ENCODE data around the gene NDUFB3. TPM values are rescaled to one million over a fixed set of nuclear protein-coding genes. Genes with fewer than 3 reads are reported as not detected.
"Not testable (repeated sequence)": the region's sequence is repeated elsewhere in the genome, so short reads cannot be mapped to it uniquely, and the experiment has no call there.

The NDUFB3 gene
- total RNA-seq, 1 donor from 2014 or later, result 82.3 TPM

GRCh38 chr2:201040867-201041628 is 30.8 kb upstream of the NDUFB3 start:
- Mint-ChIP-seq H3K36me3 (ENCODE audit: low read depth, unreplicated experiment) (peaks cover 24% of the 10 kb centered on the region), H3K4me3 (ENCODE audit: unreplicated experiment) (no peak overlapping the region), H3K9me3 (ENCODE audit: unreplicated experiment) (no peaks in the 10 kb centered on the region), H3K27me3 (ENCODE audit: unreplicated experiment) (peaks cover 4% of the 10 kb centered on the region), H3K4me1 (ENCODE audit: unreplicated experiment) (no peaks in the 10 kb centered on the region), H3K27ac (ENCODE audit: unreplicated experiment) (no peak overlapping the region)
- TF ChIP-seq, protein P1, sequence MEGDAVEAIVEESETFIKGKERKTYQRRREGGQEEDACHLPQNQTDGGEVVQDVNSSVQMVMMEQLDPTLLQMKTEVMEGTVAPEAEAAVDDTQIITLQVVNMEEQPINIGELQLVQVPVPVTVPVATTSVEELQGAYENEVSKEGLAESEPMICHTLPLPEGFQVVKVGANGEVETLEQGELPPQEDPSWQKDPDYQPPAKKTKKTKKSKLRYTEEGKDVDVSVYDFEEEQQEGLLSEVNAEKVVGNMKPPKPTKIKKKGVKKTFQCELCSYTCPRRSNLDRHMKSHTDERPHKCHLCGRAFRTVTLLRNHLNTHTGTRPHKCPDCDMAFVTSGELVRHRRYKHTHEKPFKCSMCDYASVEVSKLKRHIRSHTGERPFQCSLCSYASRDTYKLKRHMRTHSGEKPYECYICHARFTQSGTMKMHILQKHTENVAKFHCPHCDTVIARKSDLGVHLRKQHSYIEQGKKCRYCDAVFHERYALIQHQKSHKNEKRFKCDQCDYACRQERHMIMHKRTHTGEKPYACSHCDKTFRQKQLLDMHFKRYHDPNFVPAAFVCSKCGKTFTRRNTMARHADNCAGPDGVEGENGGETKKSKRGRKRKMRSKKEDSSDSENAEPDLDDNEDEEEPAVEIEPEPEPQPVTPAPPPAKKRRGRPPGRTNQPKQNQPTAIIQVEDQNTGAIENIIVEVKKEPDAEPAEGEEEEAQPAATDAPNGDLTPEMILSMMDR (IDR thresholded peaks at IDR 0.05; ENCODE audit: unreplicated experiment), result no peak
- DNase-seq (ENCODE audit: low spot score), result no peak

GRCh38 chr2:201042451-201042850 is 29.4 kb upstream of the NDUFB3 start:
- H3K9me3 Mint-ChIP-seq (ENCODE audit: unreplicated experiment); H3K27ac Mint-ChIP-seq (ENCODE audit: unreplicated experiment); H3K27me3 Mint-ChIP-seq (ENCODE audit: unreplicated experiment); H3K4me3 Mint-ChIP-seq (ENCODE audit: unreplicated experiment); DNase-seq (ENCODE audit: low spot score); H3K4me1 Mint-ChIP-seq (ENCODE audit: unreplicated experiment): not testable (repeated sequence)
- H3K36me3 Mint-ChIP-seq (ENCODE audit: low read depth, unreplicated experiment), result peaks cover 24% of the 10 kb centered on the region

DNA sequence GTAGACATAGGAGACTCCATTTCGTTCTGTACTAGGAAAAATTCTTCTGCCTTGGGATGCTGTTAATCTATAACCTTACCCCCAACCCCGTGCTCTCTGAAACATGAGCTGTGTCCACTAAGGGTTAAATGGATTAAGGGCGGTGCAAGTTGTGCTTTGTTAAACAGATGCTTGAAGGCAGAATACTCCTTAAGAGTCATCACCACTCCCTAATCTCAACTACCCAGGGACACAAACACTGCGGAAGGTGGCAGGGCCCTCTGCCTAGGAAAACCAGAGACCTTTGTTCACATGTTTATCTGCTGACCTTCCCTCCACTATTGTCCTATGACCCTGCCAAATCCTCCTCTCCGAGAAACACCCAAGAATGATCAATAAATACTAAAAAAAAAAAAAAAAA is 28.8 kb upstream of the NDUFB3 start:
- not testable (repeated sequence) for H3K4me1 Mint-ChIP-seq (ENCODE audit: unreplicated experiment); H3K4me3 Mint-ChIP-seq (ENCODE audit: unreplicated experiment); H3K27me3 Mint-ChIP-seq (ENCODE audit: unreplicated experiment); H3K9me3 Mint-ChIP-seq (ENCODE audit: unreplicated experiment); DNase-seq (ENCODE audit: low spot score)
- peak overlapping the region; percentile 24 for H3K27ac Mint-ChIP-seq (ENCODE audit: unreplicated experiment)
- peaks cover 21% of the 10 kb centered on the region for H3K36me3 Mint-ChIP-seq (ENCODE audit: low read depth, unreplicated experiment)

- Mint-ChIP-seq H3K27me3 (ENCODE audit: unreplicated experiment) (peaks cover 3% of the 10 kb centered on the region), H3K9me3 (ENCODE audit: unreplicated experiment) (no peaks in the 10 kb centered on the region), H3K4me1 (ENCODE audit: unreplicated experiment) (peaks cover 5% of the 10 kb centered on the region), H3K4me3 (ENCODE audit: unreplicated experiment) (no peak overlapping the region), H3K36me3 (ENCODE audit: low read depth, unreplicated experiment) (peaks cover 6% of the 10 kb centered on the region), H3K27ac (ENCODE audit: unreplicated experiment) (peak overlapping the region; percentile 6)
- TF ChIP-seq, protein P1 (IDR thresholded peaks at IDR 0.05; ENCODE audit: unreplicated experiment), result no peak
- no peak for DNase-seq (ENCODE audit: low spot score)
Measured at GRCh38 chr2:201046881-201047280, 24.9 kb upstream of the NDUFB3 start.

GRCh38 chr2:201049455-201049854 is 22.3 kb upstream of the NDUFB3 start:
- DNase-seq (ENCODE audit: low spot score), result no peak
- H3K9me3 Mint-ChIP-seq (ENCODE audit: unreplicated experiment), result no peaks in the 10 kb centered on the region
- H3K27ac Mint-ChIP-seq (ENCODE audit: unreplicated experiment), result no peak overlapping the region
- H3K36me3 Mint-ChIP-seq (ENCODE audit: low read depth, unreplicated experiment), result peaks cover 5% of the 10 kb centered on the region
- H3K4me3 Mint-ChIP-seq (ENCODE audit: unreplicated experiment), result no peak overlapping the region
- peaks cover 1% of the 10 kb centered on the region for H3K27me3 Mint-ChIP-seq (ENCODE audit: unreplicated experiment)
- TF ChIP-seq, protein P1 (IDR thresholded peaks at IDR 0.05; ENCODE audit: unreplicated experiment), result no peak
- H3K4me1 Mint-ChIP-seq (ENCODE audit: unreplicated experiment), result peaks cover 16% of the 10 kb centered on the region

GRCh38 chr2:201057087-201057521 is 14.7 kb upstream of the NDUFB3 start:
- no peak for DNase-seq (ENCODE audit: low spot score)
- peaks cover 10% of the 10 kb centered on the region for H3K4me1 Mint-ChIP-seq (ENCODE audit: unreplicated experiment)
- TF ChIP-seq, protein P1 (IDR thresholded peaks at IDR 0.05; ENCODE audit: unreplicated experiment), result no peak
- peaks cover 5% of the 10 kb centered on the region for H3K36me3 Mint-ChIP-seq (ENCODE audit: low read depth, unreplicated experiment)
- no peaks in the 10 kb centered on the region for H3K9me3 Mint-ChIP-seq (ENCODE audit: unreplicated experiment)
- peaks cover 1% of the 10 kb centered on the region for H3K27me3 Mint-ChIP-seq (ENCODE audit: unreplicated experiment)
- H3K4me3 Mint-ChIP-seq (ENCODE audit: unreplicated experiment), result no peak overlapping the region
- H3K27ac Mint-ChIP-seq (ENCODE audit: unreplicated experiment), result no peak overlapping the region
